Activated CD8-positive, alpha-beta T cell treated with anti-CD3 and anti-CD28 coated beads for 36 hours (primary cell): Measurements from ENCODE around the gene ABCA12. TPM values are rescaled to one million over a fixed set of nuclear protein-coding genes. Genes with fewer than 3 reads are reported as not detected.

Experiments
- ATAC-seq: fragments of 200-7000 bp; cut with Tn5 transposase; one replicate; pipeline ENCODE4 v1.10.0; 2021; ENCODE audit warnings: mild to moderate bottlenecking, moderate library complexity
- CTCF ChIA-PET: fragments of 350-600 bp; sonication (Branson Sonifier 250); formaldehyde crosslinking; loops from one replicate; lab custom pipeline; 2021; ENCODE audit warnings: antibody characterized with exemption; lab: Charles Lee
- POLR2A ChIA-PET: fragments of 350-600 bp; sonication (Branson Sonifier 250); formaldehyde crosslinking; loops from one replicate; lab custom pipeline; 2021; ENCODE audit warnings: antibody characterized with exemption; lab: Charles Lee
- DNase-seq: peaks from one replicate; pipeline ENCODE4 v3.0.0-alpha.2; 2020
- H3K27ac Mint-ChIP-seq: one replicate; pipeline ENCODE4 v1.8.0; 2021; ENCODE audit warnings: mild to moderate bottlenecking, mixed read lengths
- H3K27me3 Mint-ChIP-seq: one replicate; pipeline ENCODE4 v1.8.0; 2021; ENCODE audit warnings: mixed read lengths
- H3K36me3 Mint-ChIP-seq: one replicate; pipeline ENCODE4 v1.8.0; 2021; ENCODE audit warnings: low read depth, mixed read lengths
- H3K4me1 Mint-ChIP-seq: one replicate; pipeline ENCODE4 v1.8.0; 2021; ENCODE audit warnings: low read depth, mixed read lengths
- H3K4me3 Mint-ChIP-seq: one replicate; pipeline ENCODE4 v1.8.0; 2021; ENCODE audit warnings: mild to moderate bottlenecking, moderate library complexity, mixed read lengths
- H3K9me3 Mint-ChIP-seq: one replicate; pipeline ENCODE4 v1.8.0; 2021; ENCODE audit warnings: mixed read lengths
- CTCF ChIP-seq: fragments of 200-600 bp; IDR thresholded peaks from one replicate; pipeline ENCODE4 v1.8.0; 2022; ENCODE audit warnings: antibody characterized with exemption, mild to moderate bottlenecking
- intact Hi-C: fragments of 100-400 bp; cut with micrococcal nuclease; formaldehyde crosslinking; loops from one replicate; pipeline ENCODE4 v1.10.0; 2022
- total RNA-seq, 2 experiments: library from RNA; stranded (reverse); gene quantifications; one replicate each; pipeline ENCODE4 v1.2.3, GENCODE V29; 2021

The ABCA12 gene
- total RNA-seq, 2 experiments from 2014 or later = not detected

DNA sequence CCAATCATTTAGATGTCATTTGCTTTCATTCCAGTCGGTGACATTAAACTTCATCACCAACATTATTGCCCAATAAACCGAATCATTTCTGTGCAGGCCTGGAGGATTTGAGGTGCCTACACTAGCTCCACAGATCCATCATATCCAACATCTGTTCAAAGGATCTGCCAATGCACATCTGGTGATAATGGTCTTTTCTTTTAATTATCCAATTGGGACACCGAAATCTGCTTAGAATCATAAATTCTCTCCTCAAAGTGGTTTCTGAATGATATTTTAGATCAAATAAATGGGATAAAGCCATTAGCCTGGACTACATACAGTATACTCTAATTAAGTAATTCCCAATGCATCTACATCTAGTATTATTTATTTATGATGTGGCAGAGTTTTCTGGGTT lies 85.6 kb downstream of the ABCA12 start:
- intact Hi-C loops = no loop called here
- no peak overlapping the region for H3K27ac Mint-ChIP-seq
- no peaks in the 10 kb centered on the region for H3K27me3 Mint-ChIP-seq
- POLR2A ChIA-PET = no interaction called here
- ATAC-seq (no peak), DNase-seq (no peak)
- no peak for TF ChIP-seq CTCF
- H3K4me1 Mint-ChIP-seq = no peaks in the 10 kb centered on the region
- CTCF ChIA-PET = no interaction called here
- H3K4me3 Mint-ChIP-seq = no peak overlapping the region
- no peaks in the 10 kb centered on the region for H3K36me3 Mint-ChIP-seq
- H3K9me3 Mint-ChIP-seq = no peaks in the 10 kb centered on the region

GRCh38 chr2:215052404-215052803 lies 86.0 kb downstream of the ABCA12 start:
- intact Hi-C loops = no loop called here
- ChIA-PET CTCF (no interaction called here), POLR2A (no interaction called here)
- Mint-ChIP-seq H3K27ac (no peak overlapping the region), H3K9me3 (no peaks in the 10 kb centered on the region), H3K36me3 (no peaks in the 10 kb centered on the region), H3K4me1 (no peaks in the 10 kb centered on the region), H3K4me3 (no peak overlapping the region), H3K27me3 (no peaks in the 10 kb centered on the region)
- DNase-seq (no peak), ATAC-seq (no peak)
- no peak for TF ChIP-seq CTCF

DNA sequence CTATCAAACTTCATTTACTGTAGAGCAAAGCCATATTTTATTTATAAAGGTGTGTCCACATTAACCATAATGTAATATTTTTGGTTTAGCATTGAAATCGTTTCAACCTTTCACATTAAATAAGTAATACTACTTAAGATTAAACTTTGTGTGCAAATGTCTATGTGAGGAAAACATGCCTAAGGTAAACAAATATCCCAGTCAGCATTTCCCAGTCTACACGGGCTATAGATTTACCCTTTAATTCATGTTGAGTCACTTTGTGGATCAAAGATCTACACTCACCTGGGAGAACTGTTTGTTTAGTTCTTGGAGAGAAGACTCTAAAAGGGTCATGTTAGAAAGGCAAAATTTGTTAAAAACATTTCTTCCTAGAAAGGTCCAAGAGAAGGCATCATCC lies 89.1 kb downstream of the ABCA12 start:
- ATAC-seq (no peak), DNase-seq (no peak)
- Mint-ChIP-seq H3K4me1 (no peaks in the 10 kb centered on the region), H3K9me3 (no peaks in the 10 kb centered on the region), H3K27ac (no peak overlapping the region), H3K36me3 (no peaks in the 10 kb centered on the region), H3K4me3 (no peak overlapping the region), H3K27me3 (no peaks in the 10 kb centered on the region)
- ChIA-PET CTCF (no interaction called here), POLR2A (no interaction called here)
- intact Hi-C loops = no loop called here
- TF ChIP-seq CTCF = no peak

DNA sequence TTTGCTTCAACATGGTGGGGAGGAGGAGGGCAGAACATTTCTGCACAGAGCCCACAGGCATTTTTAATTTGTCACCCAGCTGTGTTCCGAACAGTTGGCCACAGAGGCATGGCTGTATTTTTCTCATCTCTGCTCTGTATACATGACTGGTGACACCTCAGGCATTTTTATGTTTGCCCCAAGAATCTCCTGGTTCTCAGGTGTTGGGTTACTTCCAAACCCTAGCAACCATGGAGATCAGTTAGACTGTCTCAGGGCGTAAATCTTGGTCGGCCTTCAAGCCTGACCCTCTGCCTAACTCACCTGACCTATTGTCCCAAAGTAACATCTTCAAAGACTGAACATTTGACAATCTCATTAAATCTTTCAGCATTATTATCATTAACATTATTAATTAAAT lies 100.0 kb downstream of the ABCA12 start:
- ATAC-seq (no peak), DNase-seq (no peak)
- Mint-ChIP-seq H3K36me3 (no peaks in the 10 kb centered on the region), H3K9me3 (no peaks in the 10 kb centered on the region), H3K27ac (no peak overlapping the region), H3K4me1 (no peaks in the 10 kb centered on the region), H3K27me3 (no peaks in the 10 kb centered on the region), H3K4me3 (no peak overlapping the region)
- ChIA-PET POLR2A (interaction anchor here (0.7 kb wide), 1 partner anchor 126 kb away, joined by 3 read pairs; no protein-coding TSS in a partner anchor), CTCF (no interaction called here)
- intact Hi-C loops = no loop called here
- no peak for TF ChIP-seq CTCF

- POLR2A ChIA-PET = no interaction called here
- no peak for TF ChIP-seq CTCF
- Mint-ChIP-seq H3K36me3 (no peaks in the 10 kb centered on the region), H3K4me3 (no peak overlapping the region), H3K27ac (no peak overlapping the region), H3K4me1 (no peaks in the 10 kb centered on the region), H3K27me3 (no peaks in the 10 kb centered on the region), H3K9me3 (no peaks in the 10 kb centered on the region)
- CTCF ChIA-PET = interaction anchor here (0.7 kb wide), 1 partner anchor 1332 kb away, joined by 3 read pairs; no protein-coding TSS in a partner anchor
- ATAC-seq (no peak), DNase-seq (no peak)
- intact Hi-C loops = no loop called here
Observed at GRCh38 chr2:215036314-215036713, 102.1 kb downstream of the ABCA12 start.
